ENCODE data around the gene TSPAN16.
A peak's percentile ranks its signal among the peaks of the same experiment; 100 is the strongest.

TSPAN16 gene, protein sequence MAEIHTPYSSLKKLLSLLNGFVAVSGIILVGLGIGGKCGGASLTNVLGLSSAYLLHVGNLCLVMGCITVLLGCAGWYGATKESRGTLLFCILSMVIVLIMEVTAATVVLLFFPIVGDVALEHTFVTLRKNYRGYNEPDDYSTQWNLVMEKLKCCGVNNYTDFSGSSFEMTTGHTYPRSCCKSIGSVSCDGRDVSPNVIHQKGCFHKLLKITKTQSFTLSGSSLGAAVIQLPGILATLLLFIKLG

DNA sequence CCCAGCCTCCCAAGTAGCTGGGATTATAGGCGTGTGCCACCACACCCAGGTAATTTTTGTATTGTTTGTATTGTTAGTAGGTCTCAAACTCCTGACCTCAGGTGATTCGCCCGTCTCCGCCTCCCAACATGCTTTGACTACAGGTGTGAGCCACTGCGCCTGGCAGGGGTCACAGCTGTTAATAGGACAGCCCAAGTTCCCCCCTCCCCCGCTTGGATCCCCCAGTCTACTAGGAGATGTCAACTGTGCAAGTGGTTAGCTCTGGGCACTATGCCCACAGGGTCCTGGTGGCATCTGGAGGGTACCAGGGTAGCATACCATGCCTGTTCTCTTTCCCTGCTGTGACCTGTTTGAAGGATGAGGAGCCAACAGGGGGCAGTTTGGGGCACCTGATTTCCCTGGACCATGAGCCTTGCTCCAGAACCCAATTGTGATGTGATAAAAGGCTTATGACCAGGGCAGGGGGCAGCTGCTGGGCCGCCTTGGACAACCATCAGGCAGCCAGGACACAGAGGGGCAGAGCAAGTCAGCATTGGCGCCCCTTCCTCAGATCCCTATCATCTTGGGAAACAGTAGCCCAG is at the start of gene TSPAN16:
Gene TSPAN16 (plus strand): TSS at position 496 of the 581 bp plus-strand sequence. CDS start 138 bp downstream, outside the sequence.
- DNase-seq, result no peak

DNA sequence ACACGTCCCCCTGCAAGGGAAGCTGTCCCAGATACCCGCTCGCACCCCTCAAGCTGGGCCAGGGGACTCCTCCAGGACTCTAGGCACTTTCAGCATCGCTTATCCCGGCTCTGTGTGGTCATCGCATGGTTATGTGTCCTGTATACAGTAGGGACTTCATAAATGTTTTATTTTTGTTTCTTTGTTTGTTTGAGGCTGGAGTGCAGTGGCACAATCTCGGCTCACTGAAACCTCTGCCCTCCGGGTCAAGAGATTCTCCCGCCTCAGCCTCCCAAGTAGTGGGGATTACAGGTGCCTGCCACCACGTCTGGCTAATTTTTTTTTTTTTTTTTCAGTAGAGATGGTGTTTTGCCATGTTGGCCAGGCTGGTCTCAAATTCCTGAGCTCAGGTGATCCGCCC is 49.0 kb upstream of the TSPAN16 start:
- DNase-seq, result no peak

DNA sequence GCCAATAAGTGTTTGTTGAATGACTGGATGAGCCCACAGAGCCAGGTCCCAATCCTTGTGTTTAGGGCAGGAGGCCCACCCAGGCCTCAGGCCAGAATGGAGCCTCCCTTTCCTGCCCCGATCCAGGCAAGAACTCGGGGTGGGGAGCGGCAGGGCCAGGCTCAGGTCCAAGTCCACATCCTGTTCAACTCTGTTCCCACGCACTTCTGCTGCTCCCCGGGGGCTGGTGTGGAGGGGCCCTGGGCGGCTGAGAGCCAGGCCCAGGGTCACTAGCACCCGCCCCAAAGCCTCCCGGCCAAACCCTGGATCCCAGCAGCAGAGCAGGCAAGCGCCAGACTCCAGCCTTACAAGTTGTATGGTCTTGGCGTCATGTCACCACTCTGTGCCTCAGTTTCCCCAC is 48.6 kb upstream of the TSPAN16 start:
- no peak for DNase-seq

DNA sequence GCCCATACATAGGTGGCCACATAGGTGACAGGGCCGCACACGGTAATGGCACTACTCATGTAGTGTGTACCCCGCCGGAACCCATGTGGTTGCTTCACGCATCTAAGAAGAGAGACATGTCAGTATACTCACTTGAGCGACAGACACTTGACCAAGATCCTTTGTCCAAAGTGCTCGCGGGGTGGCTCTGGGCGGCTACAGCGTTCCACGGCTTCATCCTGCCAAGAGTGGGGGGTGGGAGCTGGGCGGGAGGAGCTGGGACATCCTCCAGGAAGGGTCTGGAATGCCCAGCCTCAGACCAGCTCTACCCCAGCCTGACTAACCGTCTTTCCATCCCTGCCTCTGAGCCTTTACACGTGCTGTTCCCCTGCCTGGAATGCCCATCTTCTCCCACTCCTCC is 48.0 kb upstream of the TSPAN16 start:
- DNase-seq, result no peak

DNA sequence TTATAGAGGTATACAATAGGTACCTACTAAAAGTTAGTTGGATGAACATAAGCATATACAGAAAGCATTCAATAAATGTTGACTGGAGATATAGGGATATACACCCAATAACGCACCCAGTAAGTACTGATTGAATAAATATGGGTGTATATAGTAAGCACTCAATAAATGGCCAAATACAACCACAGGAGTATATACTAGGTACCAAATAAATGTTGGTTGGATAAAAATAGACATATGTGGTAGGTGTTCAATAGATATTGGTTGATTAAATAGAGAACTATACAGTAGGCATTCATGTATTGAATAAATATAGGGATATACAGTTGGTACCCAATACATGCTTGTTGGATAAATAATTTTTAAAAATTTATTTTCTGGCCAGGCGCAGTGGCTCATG is 47.1 kb upstream of the TSPAN16 start:
- DNase-seq, result no peak

DNA sequence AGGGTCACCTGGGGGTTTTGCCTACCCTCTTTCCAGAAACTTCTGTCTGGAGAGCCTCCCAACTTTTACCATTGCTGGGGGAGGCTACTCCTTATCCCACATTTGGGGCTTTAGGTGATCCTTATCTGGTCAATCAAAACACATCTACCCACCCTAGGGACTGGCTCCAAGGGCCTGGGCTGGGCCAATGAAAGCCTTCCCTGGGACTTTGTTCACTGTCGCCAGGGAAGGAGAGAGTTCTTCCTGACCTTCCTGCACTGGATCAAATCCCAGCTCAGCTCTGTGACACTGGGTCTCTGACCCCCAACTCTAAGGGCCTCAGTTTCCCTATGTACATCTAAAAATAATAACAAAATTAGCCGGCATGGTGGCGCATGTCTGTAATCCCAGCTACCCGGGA is 44.7 kb upstream of the TSPAN16 start:
- no peak for DNase-seq

DNA sequence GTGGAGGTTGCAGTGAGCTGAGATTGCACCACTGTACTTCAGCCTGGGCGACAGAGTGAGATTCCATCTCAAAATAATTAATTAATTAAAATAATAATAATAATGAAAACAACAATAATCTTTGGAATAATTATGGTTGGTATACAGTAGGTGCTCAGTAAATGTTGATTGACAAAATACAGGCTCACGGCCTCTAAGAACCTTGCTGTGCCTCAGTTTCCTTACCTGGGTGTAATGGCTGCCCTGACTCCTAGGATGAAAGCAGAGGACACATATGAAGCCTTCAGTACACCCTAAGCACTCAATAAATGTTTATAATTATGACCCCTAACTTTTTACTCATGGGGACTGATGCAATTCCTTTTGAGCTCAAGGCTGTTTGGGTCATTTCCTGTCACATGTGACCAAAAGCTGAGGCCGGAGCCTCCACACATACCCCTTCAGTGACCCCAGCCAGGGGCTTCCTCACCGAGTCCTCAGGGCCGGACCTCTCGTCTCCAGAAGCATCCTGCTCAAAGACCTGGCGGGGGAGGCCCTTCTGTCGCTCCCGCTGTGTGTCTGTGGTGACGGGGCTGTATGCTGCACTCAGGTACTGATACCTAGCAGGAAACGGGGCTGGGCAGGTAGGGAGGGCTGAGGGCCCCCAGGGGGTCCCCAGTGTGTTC is 44.2 kb upstream of the TSPAN16 start:
- DNase-seq, result no peak

DNA sequence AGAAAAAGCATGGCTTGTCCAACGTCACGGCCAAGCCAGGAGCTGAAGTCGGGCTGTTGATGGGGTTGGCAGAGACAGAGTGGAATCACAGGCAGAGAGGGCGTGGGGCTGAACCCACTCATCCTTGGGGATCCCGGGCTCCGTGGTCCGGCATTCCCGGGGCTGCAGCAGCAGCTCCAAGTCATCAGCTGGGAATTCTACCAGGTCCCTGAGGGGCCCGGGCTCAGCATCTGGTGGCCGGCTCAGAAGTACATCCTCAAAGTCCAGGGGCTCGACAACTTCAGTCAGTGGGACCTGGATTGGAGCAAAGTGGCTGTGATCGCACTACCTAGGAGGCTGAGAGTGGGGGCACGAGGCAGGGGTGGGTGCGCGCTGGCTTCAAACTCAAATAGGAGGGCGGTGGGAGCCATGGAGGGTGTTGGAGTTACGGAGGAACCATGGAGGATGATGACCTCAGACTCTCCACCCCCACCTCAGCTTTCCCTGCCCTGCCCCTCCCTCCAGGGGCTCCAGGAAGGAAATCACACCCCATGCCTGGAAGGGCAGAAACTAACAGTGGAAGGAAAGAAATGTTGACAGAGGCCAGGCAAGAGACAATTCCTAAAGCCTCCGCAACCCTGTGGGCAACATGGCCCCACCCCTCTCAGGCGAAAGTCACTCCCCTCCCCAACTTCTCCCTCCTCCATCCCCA is 43.1 kb upstream of the TSPAN16 start:
- DNase-seq, result no peak

DNA sequence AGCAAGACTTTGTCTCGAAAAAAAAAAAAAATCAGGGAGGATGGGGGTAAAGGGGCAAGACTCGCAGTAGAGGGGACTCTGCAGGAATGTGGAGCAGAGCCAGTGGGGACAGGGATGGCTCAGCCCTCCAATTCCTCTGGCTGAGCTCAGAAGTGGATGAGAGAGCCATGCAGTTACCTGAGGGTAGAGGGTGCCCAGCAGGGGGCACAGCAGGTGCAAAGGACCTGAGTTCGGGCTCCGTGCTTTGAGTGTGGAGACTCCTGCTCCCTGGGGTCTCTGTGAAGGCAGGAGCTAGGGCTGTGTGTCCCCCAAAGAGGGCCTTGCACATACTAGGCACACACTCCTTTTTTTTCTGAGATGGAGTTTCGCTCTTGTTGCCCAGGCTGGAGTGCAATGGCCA is 41.3 kb upstream of the TSPAN16 start:
- DNase-seq, result no peak

DNA sequence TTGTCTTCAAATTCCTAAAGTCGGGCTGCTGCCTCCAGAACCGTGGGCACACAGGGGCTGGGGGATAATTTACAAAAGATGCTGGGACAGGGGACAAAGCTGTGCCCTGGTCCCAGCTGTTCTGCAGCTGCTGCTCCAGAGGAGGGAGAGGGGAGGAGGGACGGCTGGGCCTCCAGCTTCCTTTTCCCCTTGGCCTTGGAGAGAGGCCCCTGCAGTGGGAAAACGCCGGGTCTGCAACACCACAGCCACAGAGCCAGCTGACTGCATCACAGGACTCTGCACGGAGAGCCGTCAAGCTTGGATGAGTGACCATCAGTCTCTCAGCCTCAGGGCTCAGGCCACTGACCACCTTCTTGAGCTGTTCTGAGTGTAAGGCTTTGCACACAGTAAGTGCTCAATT is 39.8 kb upstream of the TSPAN16 start:
- no peak for DNase-seq

DNA sequence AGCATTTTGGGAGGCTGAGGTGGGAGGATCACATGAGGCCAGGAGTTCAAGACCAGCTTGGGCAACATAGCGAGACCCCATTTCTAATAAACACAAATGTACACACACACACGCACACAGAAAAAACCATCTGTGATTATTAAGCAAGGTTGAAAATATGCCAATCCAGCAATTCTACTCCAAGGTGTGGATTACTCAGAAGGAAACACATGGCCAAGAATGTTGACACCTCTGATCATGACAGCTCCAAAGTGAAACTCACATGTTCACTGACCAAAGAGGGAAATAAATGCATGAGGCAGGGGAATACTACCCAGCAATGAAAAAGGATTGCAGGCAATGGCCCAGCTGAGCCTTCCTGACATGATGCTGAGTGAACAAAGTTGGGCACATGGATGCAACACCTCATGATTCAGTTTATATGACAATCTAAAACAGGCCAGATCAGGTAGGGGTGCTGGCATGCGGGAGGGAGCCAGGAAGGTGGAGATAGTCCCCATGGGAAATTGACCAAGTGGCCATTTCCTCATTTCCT is 38.0 kb upstream of the TSPAN16 start:
- DNase-seq, result no peak

DNA sequence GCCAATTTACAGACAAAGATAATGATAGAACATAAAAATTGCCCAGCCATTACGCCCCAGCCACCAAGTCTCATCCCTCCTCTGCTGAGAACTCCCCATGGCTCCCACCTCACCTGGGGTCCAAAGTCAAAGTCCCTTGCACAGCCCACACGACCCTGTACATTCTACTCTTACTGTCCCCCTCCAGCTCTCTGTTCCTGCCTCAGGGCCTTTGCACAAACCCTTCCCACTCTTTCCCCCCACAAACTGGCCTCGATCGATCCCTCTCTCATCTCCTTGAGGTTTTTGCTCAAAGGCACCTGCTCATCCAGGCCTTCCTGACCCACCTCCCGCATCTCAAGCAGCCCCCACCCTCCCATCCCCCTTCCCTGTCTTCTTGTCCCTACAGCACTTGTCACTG is 35.0 kb upstream of the TSPAN16 start:
- no peak for DNase-seq

DNA sequence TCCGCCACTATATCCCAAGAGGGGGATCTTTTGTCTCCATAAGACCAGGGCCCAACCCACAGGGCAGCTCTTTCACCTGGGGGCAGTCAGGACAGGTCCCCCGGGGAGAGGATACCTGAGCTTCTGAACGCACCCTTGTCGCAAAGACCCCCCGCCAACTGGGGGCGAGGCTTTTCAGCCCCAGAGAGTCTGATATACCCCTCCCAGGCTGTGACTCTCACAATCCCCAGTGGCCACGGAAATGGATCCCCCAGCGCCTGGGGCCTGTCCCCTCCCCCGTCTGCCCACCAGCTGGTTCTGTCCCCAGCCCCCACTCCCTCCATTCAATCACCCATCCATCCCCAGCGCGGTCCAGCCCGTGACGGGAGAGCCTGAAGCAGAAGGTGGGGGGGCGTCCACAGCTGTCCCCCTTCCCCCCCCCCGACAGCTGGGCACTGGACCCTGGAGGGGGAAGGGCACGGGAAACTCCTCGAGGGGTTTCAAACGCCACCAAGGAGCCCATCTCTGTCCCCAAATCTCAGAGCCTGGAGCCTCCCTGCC is 34.5 kb upstream of the TSPAN16 start:
- DNase-seq, result no peak

DNA sequence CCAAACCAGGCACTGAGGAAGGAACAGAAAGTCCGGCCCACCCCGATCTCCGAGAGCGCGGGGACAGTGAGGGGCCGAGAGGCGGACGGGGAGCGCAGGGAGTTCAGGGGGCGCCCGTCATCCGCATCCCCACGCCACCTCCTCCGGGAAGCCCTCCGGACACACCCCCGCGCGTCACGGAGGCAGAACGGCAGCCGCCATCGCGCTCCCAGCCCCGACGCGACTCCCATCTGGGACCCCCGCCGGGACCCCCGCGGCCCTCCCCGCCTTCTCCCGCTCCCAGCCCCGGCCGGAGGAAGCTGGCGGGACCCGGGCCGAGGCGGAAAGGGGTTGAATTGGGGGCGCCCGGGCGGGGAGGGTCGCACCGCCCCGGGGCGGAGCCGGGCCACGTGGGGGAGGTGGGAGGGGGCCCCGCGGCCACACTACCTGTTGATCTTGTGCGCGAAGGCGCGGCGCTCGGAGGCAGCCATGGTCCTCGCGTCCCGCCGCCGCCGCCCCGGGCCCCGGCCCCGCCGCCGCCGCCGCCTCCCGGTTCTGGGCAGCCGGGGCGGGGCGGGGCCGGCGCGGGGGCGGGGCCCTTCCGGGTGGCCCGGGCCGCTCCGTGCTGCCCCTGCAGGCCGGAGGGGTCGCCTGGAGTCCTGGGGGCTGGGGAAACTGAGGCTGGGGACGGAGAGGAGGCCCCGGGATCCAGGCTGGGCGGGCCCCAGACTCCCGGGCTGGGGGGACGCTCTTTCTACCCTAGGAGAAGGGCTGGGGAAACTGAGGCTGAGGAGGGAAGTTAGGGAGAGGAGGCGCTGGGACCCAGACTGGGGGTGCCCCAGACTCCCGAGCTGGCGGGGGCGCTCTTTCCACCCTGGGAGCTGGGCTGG is 33.8 kb upstream of the TSPAN16 start, which contains the start of gene DOCK6:
Gene DOCK6 (minus strand): TSS at position 554 of the 869 bp plus-strand sequence. CDS start 84 bp downstream, at position 470.
- no peak for DNase-seq

DNA sequence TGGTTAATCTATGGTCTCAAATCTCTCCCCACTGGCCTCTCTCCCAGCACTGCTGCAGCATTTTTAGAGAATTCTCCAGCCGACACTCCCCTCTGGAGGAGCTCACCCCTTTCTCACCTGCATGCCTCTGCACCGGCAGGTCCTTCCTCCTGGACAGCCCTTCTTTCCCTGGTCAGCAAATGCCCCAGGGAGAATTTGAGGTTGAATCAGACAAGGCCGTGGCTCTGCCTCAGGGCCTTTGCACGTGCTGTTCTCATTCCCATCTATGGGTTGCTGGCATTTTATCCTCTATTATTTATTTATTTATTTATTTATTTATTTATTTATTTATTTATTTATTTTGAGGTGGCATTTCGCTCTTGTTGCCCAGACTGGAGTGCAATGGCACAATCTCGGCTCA is 32.2 kb upstream of the TSPAN16 start:
- no peak for DNase-seq

DNA sequence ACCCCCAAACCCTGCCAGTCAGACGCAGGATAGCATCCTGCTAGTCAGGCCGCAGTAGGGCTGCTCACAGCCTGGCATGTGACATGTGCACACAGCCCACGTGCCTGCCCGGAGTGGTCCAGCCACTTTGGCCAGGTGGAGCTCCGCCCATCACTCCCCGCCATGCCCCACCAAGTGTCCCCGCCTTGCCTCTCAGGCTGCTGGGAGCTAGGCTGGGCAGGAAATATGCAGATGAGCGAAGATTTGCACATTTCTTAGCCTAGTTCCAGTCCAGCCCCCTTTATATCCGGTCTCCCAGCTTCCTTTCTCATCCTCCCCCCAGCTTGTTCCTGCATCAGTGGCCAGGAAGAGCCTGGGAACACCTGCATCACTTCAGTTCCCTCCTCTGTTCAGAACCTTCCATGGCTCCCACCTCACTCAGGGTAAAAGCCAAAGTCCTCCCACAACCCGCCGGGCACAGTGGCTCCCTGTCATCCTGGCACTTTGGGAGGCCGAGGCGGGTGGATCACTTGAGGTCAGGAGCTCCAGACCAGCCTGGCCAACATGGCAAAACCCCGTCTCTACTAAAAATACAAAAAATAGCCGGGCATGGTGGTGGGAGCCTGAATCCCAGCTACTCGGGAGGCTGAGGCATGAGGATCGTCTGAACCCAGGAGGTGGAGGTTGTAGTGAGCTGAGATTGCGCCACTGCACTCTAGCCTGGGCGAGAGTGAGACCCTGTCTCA is 31.3 kb upstream of the TSPAN16 start:
- no peak for DNase-seq

DNA sequence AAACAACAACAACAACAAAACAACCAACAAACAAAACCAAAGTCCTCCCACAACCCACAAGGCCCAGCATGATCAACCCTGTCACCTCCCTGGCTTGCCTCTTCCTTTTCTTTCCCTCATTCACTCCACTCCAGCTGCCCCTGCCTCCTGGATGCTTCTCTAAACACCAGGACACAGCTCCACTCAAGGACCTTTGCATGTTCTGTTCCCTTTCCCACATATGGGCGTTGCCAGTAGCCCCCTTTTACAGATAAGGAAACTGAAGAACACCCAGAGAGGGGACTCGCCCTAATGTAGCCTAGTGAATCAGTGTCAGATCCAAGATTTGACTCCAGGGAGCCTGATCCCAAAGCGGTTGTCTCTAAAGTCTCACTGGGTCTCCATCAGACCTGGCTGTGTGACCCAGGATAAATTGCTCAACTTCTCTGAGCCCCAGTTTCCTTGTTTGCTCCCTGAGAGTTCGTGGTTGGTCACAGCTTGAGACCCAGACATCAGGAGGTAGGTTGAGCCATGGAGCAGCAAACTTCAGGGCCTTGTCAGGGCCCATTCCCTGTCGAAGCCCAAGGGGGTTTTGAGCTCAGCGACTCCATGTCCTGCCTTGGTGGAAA is 30.7 kb upstream of the TSPAN16 start:
- DNase-seq, result no peak

DNA sequence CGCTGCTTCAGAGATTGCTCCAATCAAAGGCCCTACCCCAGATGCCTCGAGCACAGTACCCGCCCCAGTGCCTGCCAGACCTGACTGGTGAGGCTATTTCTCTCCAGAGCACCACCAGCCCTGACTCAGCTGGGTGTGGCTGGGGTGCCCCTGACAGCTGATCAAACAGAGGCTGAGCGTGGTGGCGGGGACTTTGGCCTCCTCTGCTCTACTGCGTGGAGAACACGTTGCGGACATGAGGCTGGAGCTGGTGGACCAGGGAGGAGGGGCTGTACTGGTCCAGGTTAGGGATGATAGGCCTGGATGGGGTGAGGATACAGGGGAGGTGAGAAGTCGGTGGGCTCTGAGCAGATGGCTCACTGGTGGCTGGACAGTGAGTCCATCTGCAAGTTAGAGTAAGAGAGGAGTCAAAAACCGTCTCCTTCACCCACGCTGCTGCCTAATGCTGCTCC is 30.1 kb upstream of the TSPAN16 start:
- DNase-seq, result no peak

DNA sequence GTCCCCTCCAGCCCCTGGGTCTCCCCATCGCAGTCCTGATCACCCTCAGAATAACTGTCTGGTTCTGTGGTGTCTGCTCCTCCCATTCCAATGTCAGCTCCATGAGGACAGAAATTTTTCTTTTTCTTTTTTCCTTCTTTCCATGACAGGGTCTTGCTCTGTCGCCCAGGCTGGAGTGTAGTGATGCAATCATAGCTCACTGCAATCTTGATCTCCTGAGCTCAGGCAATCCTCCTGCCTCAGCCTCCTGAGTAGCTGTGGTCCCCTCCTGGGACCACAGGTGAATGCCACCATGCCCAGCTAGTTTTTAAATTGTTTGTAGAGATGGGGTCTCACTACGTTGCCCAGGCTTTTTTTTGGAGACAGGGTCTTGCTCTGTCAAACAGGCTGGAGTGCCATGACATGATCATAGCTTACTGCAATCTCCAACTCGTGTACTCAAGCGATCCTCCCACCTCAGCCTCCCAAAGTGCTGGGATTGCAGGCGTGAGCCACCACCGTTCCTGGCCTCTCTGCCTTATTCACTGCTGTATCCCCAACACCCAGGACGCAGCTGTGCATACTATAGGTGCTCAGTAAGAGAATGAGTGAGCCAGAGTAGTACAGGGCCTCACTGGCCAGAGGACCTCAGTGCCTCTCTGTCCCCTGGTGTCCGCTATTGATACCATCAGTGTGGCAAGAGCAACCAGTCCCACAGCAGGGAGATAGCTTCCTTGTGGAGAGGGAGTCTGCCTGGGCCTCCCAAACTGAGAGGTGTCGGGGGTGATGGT is 28.5 kb upstream of the TSPAN16 start:
- DNase-seq, result no peak

DNA sequence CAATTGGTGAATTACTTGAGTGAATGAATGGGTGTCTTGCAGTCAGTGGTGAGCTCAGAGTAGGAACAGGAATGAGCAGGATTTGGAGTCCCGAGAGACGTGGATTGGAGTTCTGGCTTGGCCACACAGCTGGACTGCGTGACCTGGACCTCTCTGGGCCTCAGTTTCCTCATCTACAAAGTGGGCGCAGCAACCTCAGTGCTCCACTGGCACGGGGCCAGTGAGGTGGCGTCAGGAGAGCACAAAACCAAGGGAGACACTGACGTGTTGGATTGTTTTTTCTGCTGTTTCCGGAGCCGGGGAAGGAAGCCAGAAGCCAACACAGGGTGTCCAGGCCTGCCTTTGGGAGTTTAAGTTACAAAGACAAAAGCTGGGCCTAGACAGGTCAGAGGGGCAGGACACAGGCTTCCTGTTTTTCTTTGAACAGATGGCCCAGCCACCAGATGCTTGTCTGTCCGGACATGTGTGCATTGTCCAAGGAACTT is 27.1 kb upstream of the TSPAN16 start:
- peak; percentile 26 for DNase-seq

All from fibroblast of skin of right quadriceps (primary cell).